ENCODE data around the gene SPART. TPM values are rescaled to one million over a fixed set of nuclear protein-coding genes. Genes with fewer than 3 reads are reported as not detected.
"Not testable (repeated sequence)": the region's sequence is repeated elsewhere in the genome, so short reads cannot be mapped to it uniquely, and the experiment has no call there.

Gene SPART
- total and polyA plus RNA-seq, 4 donors = 28.0 to 84.7 (median 45.9) TPM

- TF ChIP-seq CTCF (IDR thresholded peaks at IDR 0.05; ENCODE audit: control extremely low read depth, extremely low read depth) = no peak
- H3K4me1 ChIP-seq (ENCODE audit: control insufficient read depth in 5 of 5, insufficient read depth in 5 of 5, low read length in 5 of 5) = peaks cover 0 to 13% (median 0%) of the 10 kb centered on the region in 5 donors
These were observed 6.5 kb downstream of the SPART start for GRCh38 chr13:36339600-36340155.

GRCh38 chr13:36337938-36338641 lies 8.1 kb downstream of the SPART start:
- Histone ChIP-seq H3K36me3 (ENCODE audit: control insufficient read depth in 4 of 4, insufficient read depth in 4 of 4, low read length in 4 of 4) (peaks cover 4 to 7% (median 6%) of the 10 kb centered on the region in 4 donors), H3K9me3 (ENCODE audit: control insufficient read depth in 4 of 4, insufficient read depth in 3 of 4, low read length in 3 of 4) (no peaks in the 10 kb centered on the region), H3K4me3 (no peak overlapping the region), H3K4me1 (ENCODE audit: control insufficient read depth in 5 of 5, insufficient read depth in 5 of 5, low read length in 5 of 5) (peaks cover 0 to 17% (median 0%) of the 10 kb centered on the region in 5 donors), H3K9ac (ENCODE audit: insufficient read depth in 1 of 2, low read length in 2 of 2) (no peak overlapping the region), H3K27me3 (ENCODE audit: control insufficient read depth in 3 of 3, insufficient read depth in 3 of 3, low read length in 2 of 3) (no peaks in the 10 kb centered on the region), H3K27ac (ENCODE audit: low read depth in 1 of 2, low read length in 1 of 2) (no peak overlapping the region)
- DNase-seq (no peak), ATAC-seq (ENCODE audit: insufficient read depth, low FRiP score) (no peak)
- 82 to 91% methylated on average over 3 of the region's 3 CpGs for WGBS, 2 donors
- TF ChIP-seq CTCF (IDR thresholded peaks at IDR 0.05; ENCODE audit: control extremely low read depth, extremely low read depth) = no peak

More at GRCh38 chr13:36339600-36340155, 6.5 kb downstream of the SPART start:
- ATAC-seq (ENCODE audit: insufficient read depth, low FRiP score) (no peak), DNase-seq (no peak)
- Histone ChIP-seq H3K27me3 (ENCODE audit: control insufficient read depth in 3 of 3, insufficient read depth in 3 of 3, low read length in 2 of 3) (no peaks in the 10 kb centered on the region), H3K9ac (ENCODE audit: insufficient read depth in 1 of 2, low read length in 2 of 2) (no peak overlapping the region), H3K4me3 (no peak overlapping the region), H3K27ac (ENCODE audit: low read depth in 1 of 2, low read length in 1 of 2) (no peak overlapping the region), H3K36me3 (ENCODE audit: control insufficient read depth in 4 of 4, insufficient read depth in 4 of 4, low read length in 4 of 4) (peaks cover 4 to 6% (median 5%) of the 10 kb centered on the region in 4 donors), H3K9me3 (ENCODE audit: control insufficient read depth in 4 of 4, insufficient read depth in 3 of 4, low read length in 3 of 4) (no peaks in the 10 kb centered on the region)
- 93 to 94% methylated on average over 4 of the region's 4 CpGs for WGBS, 2 donors

- peaks cover 9 to 13% (median 11%) of the 10 kb centered on the region in 4 donors for H3K36me3 ChIP-seq (ENCODE audit: control insufficient read depth in 4 of 4, insufficient read depth in 4 of 4, low read length in 4 of 4)
- H3K4me1 ChIP-seq (ENCODE audit: control insufficient read depth in 5 of 5, insufficient read depth in 5 of 5, low read length in 5 of 5) = peaks cover 0 to 12% (median 1%) of the 10 kb centered on the region in 5 donors
- TF ChIP-seq CTCF (IDR thresholded peaks at IDR 0.05; ENCODE audit: control extremely low read depth, extremely low read depth) = no peak
- H3K27me3 ChIP-seq (ENCODE audit: control insufficient read depth in 3 of 3, insufficient read depth in 3 of 3, low read length in 2 of 3) = no peaks in the 10 kb centered on the region
- no peak for ATAC-seq (ENCODE audit: insufficient read depth, low FRiP score)
- no peak overlapping the region for H3K4me3 ChIP-seq
- no peak for DNase-seq
- H3K9me3 ChIP-seq (ENCODE audit: control insufficient read depth in 4 of 4, insufficient read depth in 3 of 4, low read length in 3 of 4) = no peaks in the 10 kb centered on the region
- H3K27ac ChIP-seq (ENCODE audit: low read depth in 1 of 2, low read length in 1 of 2) = no peak overlapping the region
- no peak overlapping the region for H3K9ac ChIP-seq (ENCODE audit: insufficient read depth in 1 of 2, low read length in 2 of 2)
These were observed 13.2 kb downstream of the SPART start for GRCh38 chr13:36332986-36333385.

GRCh38 chr13:36332255-36332654 lies 13.9 kb downstream of the SPART start:
- peaks cover 9 to 15% (median 12%) of the 10 kb centered on the region in 4 donors for H3K36me3 ChIP-seq (ENCODE audit: control insufficient read depth in 4 of 4, insufficient read depth in 4 of 4, low read length in 4 of 4)
- H3K9me3 ChIP-seq (ENCODE audit: control insufficient read depth in 4 of 4, insufficient read depth in 3 of 4, low read length in 3 of 4); H3K27me3 ChIP-seq (ENCODE audit: control insufficient read depth in 3 of 3, insufficient read depth in 3 of 3, low read length in 2 of 3); H3K27ac ChIP-seq (ENCODE audit: low read depth in 1 of 2, low read length in 1 of 2); H3K9ac ChIP-seq (ENCODE audit: insufficient read depth in 1 of 2, low read length in 2 of 2); H3K4me3 ChIP-seq; DNase-seq; ATAC-seq (ENCODE audit: insufficient read depth, low FRiP score): not testable (repeated sequence)
- H3K4me1 ChIP-seq (ENCODE audit: control insufficient read depth in 5 of 5, insufficient read depth in 5 of 5, low read length in 5 of 5) = peaks cover 0 to 12% (median 1%) of the 10 kb centered on the region in 5 donors

Measured in lung (tissue), 12 donors.